ENCODE data around the gene ATXN7L3.

ATXN7L3 gene

GRCh38 chr17:44203731-44204440, 4.2 kb upstream of the ATXN7L3 start:
- DNase-seq (ENCODE audit: low read depth in 1 of 2, low spot score in 1 of 2) = no peak

GRCh38 chr17:44202756-44203155, 3.1 kb upstream of the ATXN7L3 start:
- no peak for DNase-seq (ENCODE audit: low read depth in 1 of 2, low spot score in 1 of 2)

GRCh38 chr17:44200478-44201155, 933 bp upstream of the ATXN7L3 start:
- DNase-seq (ENCODE audit: low read depth in 1 of 2, low spot score in 1 of 2) = no peak

GRCh38 chr17:44198721-44199552, 747 bp downstream of the ATXN7L3 start:
- DNase-seq (ENCODE audit: low read depth in 1 of 2, low spot score in 1 of 2) = peak; percentile 38 to 51

- DNase-seq (ENCODE audit: low read depth in 1 of 2, low spot score in 1 of 2) = no peak
Observed at GRCh38 chr17:44197980-44198720, 1.5 kb downstream of the ATXN7L3 start.

GRCh38 chr17:44197107-44197506, 2.6 kb downstream of the ATXN7L3 start:
- no peak for DNase-seq (ENCODE audit: low read depth in 1 of 2, low spot score in 1 of 2)

GRCh38 chr17:44193326-44194084, 6.2 kb downstream of the ATXN7L3 start:
- DNase-seq (ENCODE audit: low read depth in 1 of 2, low spot score in 1 of 2) = no peak

- no peak for DNase-seq (ENCODE audit: low read depth in 1 of 2, low spot score in 1 of 2)
Observed at GRCh38 chr17:44192750-44193149, 6.9 kb downstream of the ATXN7L3 start.

- no peak for DNase-seq (ENCODE audit: low read depth in 1 of 2, low spot score in 1 of 2)
Observed at GRCh38 chr17:44191941-44192496, 7.7 kb downstream of the ATXN7L3 start.

GRCh38 chr17:44191369-44191768, 8.3 kb downstream of the ATXN7L3 start:
- DNase-seq (ENCODE audit: low read depth in 1 of 2, low spot score in 1 of 2) = no peak

GRCh38 chr17:44190481-44190880, 9.2 kb downstream of the ATXN7L3 start:
- no peak for DNase-seq (ENCODE audit: low read depth in 1 of 2, low spot score in 1 of 2)

- no peak for DNase-seq (ENCODE audit: low read depth in 1 of 2, low spot score in 1 of 2)
Observed at GRCh38 chr17:44188576-44189403, 10.9 kb downstream of the ATXN7L3 start.

- no peak for DNase-seq (ENCODE audit: low read depth in 1 of 2, low spot score in 1 of 2)
Observed at GRCh38 chr17:44187131-44187899, 12.4 kb downstream of the ATXN7L3 start.

- peak; percentile 99 for DNase-seq (ENCODE audit: low read depth in 1 of 2, low spot score in 1 of 2)
Observed at GRCh38 chr17:44186307-44187130, 13.2 kb downstream of the ATXN7L3 start, which contains the start of gene TMUB2. Gene TMUB2 (plus strand): TSS chr17:44186972. CDS start chr17:44187709, 737 bp downstream.

GRCh38 chr17:44184212-44184810, 15.4 kb downstream of the ATXN7L3 start:
- DNase-seq (ENCODE audit: low read depth in 1 of 2, low spot score in 1 of 2) = no peak

GRCh38 chr17:44183024-44183423, 16.7 kb downstream of the ATXN7L3 start:
- DNase-seq (ENCODE audit: low read depth in 1 of 2, low spot score in 1 of 2) = no peak

GRCh38 chr17:44178133-44178532, 21.6 kb downstream of the ATXN7L3 start:
- no peak for DNase-seq (ENCODE audit: low read depth in 1 of 2, low spot score in 1 of 2)
